Lung (tissue), 13 donors: ENCODE data around the gene ARL2. TPM values are rescaled to one million over a fixed set of nuclear protein-coding genes. Genes with fewer than 3 reads are reported as not detected.

Experiments used
- ATAC-seq: fragments of 200-7000 bp; cut with Tn5 transposase; one replicate; pipeline ENCODE4 v1.9.1; 2020; ENCODE audit warnings: moderate number of reproducible peaks; ENCODE audit not compliant: insufficient read depth, low FRiP score
- DNase-seq, 3 donors: peaks; one replicate each; pipeline ENCODE4 v3.0.0-alpha.2; 2013 to 2017
- H3K27ac ChIP-seq, 2 donors: one replicate each; pipeline ENCODE4 v1.5.1; 2013; ENCODE audit warnings: mild to moderate bottlenecking in 2 of 2, moderate library complexity in 2 of 2, control low read depth in 1 of 2, inconsistent platforms in 1 of 2, low read depth in 1 of 2, low read length in 1 of 2
- H3K27me3 ChIP-seq, 3 donors: one replicate each; pipeline ENCODE4 v1.5.1; 2013; ENCODE audit warnings: low read length in 2 of 3; ENCODE audit not compliant: control insufficient read depth in 3 of 3, insufficient read depth in 3 of 3
- H3K36me3 ChIP-seq, 4 donors: one replicate each; pipeline ENCODE4 v1.5.1; 2013; ENCODE audit warnings: low read length in 4 of 4, mild to moderate bottlenecking in 1 of 4, moderate library complexity in 1 of 4; ENCODE audit not compliant: control insufficient read depth in 4 of 4, insufficient read depth in 4 of 4
- H3K4me1 ChIP-seq, 5 donors: one replicate each; pipeline ENCODE4 v1.5.1; 2013; ENCODE audit warnings: low read length in 5 of 5, mild to moderate bottlenecking in 2 of 5, moderate library complexity in 1 of 5; ENCODE audit not compliant: control insufficient read depth in 5 of 5, insufficient read depth in 5 of 5
- H3K4me3 ChIP-seq: one replicate; pipeline ENCODE4 v1.5.1; 2013; ENCODE audit warnings: mild to moderate bottlenecking, control low read depth, moderate library complexity
- H3K9ac ChIP-seq, 2 donors: one replicate each; pipeline ENCODE4 v1.5.1; 2013; ENCODE audit warnings: low read length in 2 of 2, control low read depth in 1 of 2; ENCODE audit not compliant: insufficient read depth in 1 of 2
- H3K9me3 ChIP-seq, 4 donors: one replicate each; pipeline ENCODE4 v1.5.1; 2013; ENCODE audit warnings: low read length in 3 of 4, mild to moderate bottlenecking in 1 of 4, moderate library complexity in 1 of 4; ENCODE audit not compliant: control insufficient read depth in 4 of 4, insufficient read depth in 3 of 4
- CTCF ChIP-seq: IDR thresholded peaks from 2 replicates; pipeline ENCODE4 v1.5.1; 2012; ENCODE audit warnings: mild to moderate bottlenecking; ENCODE audit errors: control extremely low read depth, extremely low read depth
- WGBS, 2 donors: extraction: QIAGEN DNeasy Blood & Tissue Kit; methylation state at CpG; one replicate each; pipeline ENCODE4 v1.1.7; 2013; 5-methylcytosine and 5-hydroxymethylcytosine counted together
- polyA plus RNA-seq, 2 donors: library from polyadenylated mRNA; stranded (reverse); fragments of 200-250 nt; gene quantifications; one replicate each; pipeline ENCODE4 v1.2.1, GENCODE V29; 2013
- small RNA-seq: library from RNA; depleted of rRNA; stranded (forward); fragments of <200 nt; gene quantifications from one replicate; pipeline ENCODE3, GENCODE V24; 2014; ENCODE audit warnings: low replicate concordance
- total RNA-seq, 2 donors: library from RNA; depleted of rRNA in 1 of 2; stranded (reverse); fragments of >200 nt in 1 of 2; gene quantifications; one replicate each; pipeline ENCODE4 v1.2.1, GENCODE V29; 2014 to 2021
- donor health status: control.
- donor health status: control.
- donor health status: Bipolar disorder and iron deficiency.
- donor health status: healthy.
- donor health status: DM: yes; HTN: yes; CAD: no.

The ARL2 gene
- total and polyA plus RNA-seq, 4 donors, result 37.4 to 127 (median 94.0) TPM

DNA sequence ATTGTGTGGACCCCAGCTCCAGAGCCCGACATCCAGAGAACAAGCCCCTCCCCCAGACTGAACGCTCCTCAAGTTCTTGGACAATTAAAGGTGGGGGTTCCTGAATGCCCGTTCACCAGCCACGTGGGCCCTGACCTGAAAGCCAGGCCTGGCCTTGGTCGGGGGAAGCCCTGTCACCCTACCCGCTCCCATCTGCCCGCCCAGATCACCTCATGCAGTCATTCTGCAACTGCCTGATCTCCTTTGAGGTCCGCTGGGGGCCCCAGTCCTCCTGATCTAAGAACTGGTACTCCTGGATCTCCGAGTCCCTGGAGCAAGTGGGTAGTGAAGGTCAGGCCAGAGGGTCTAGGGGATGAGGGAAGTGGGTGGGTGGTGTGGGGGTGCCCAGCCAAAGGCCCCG is 53.5 kb downstream of the ARL2 start:
- no peaks in the 10 kb centered on the region for H3K4me1 ChIP-seq
- no peaks in the 10 kb centered on the region for H3K36me3 ChIP-seq
- DNase-seq, result no peak
- peak overlapping the region in 1 of 2 donors; percentile 19 for H3K9ac ChIP-seq
- no peaks in the 10 kb centered on the region for H3K27me3 ChIP-seq
- TF ChIP-seq CTCF, result no peak
- no peaks in the 10 kb centered on the region for H3K9me3 ChIP-seq
- no peak for ATAC-seq
- H3K4me3 ChIP-seq, result no peak overlapping the region
- 84 to 86% methylated on average over 10 of the region's 10 CpGs for WGBS, 2 donors
- H3K27ac ChIP-seq, result no peak overlapping the region

GRCh38 chr11:65069217-65069616 is 55.3 kb downstream of the ARL2 start:
- Histone ChIP-seq H3K9me3 (no peaks in the 10 kb centered on the region), H3K9ac (no peak overlapping the region), H3K27me3 (no peaks in the 10 kb centered on the region), H3K36me3 (no peaks in the 10 kb centered on the region), H3K4me1 (no peaks in the 10 kb centered on the region), H3K4me3 (no peak overlapping the region), H3K27ac (no peak overlapping the region)
- ATAC-seq, result no peak
- no peak for TF ChIP-seq CTCF
- DNase-seq, result no peak
- WGBS, 2 donors, result 29 to 49% methylated on average over 9 of the region's 9 CpGs

Small RNAs within 50 kb of the gene (small RNA-seq; reads per million reads assigned to genes)
- gene MIR6879 (not detected), gene SNX15 (not detected)

Other genes with a start within 250 kb of the ARL2 start
- gene SF1, start 235.6 kb upstream of the ARL2 start, total RNA-seq, result 100 to 1,000 TPM; 196 to 213 TPM
- 10 to 100 TPM; 76.2 to 97.8 TPM for gene SF1, start 235.6 kb upstream of the ARL2 start, polyA plus RNA-seq
- gene MAP4K2, start 210.9 kb upstream of the ARL2 start, total RNA-seq, result 10 to 100 TPM; 23.3 to 41.8 TPM
- gene MAP4K2, start 210.9 kb upstream of the ARL2 start, polyA plus RNA-seq, result 10 to 100 TPM; 15.0 to 24.3 TPM
- gene MEN1, start 203.6 kb upstream of the ARL2 start, total RNA-seq, result 10 to 100 TPM; 18.8 to 24.9 TPM
- gene MEN1, start 203.6 kb upstream of the ARL2 start, polyA plus RNA-seq, result 10 to 100 TPM; 15.0 to 18.5 TPM
- 10 to 100 TPM; 11.2 to 23.5 TPM for gene CDC42BPG, start 169.5 kb upstream of the ARL2 start, total RNA-seq
- 1 to 10 TPM; 7.1 to 10.0 TPM for gene CDC42BPG, start 169.5 kb upstream of the ARL2 start, polyA plus RNA-seq
- 100 to 1,000 TPM in 1 of 2 donors, 10 to 100 TPM in 1; 71.2 to 139 TPM for gene EHD1, start 135.5 kb upstream of the ARL2 start, total RNA-seq
- gene EHD1, start 135.5 kb upstream of the ARL2 start, polyA plus RNA-seq, result 100 to 1,000 TPM in 1 of 2 donors, 10 to 100 TPM in 1; 42.1 to 144 TPM
- gene ATG2A, start 97.0 kb upstream of the ARL2 start, total RNA-seq, result 10 to 100 TPM; 17.4 to 32.5 TPM
- 10 to 100 TPM; 19.1 to 22.9 TPM for gene ATG2A, start 97.0 kb upstream of the ARL2 start, polyA plus RNA-seq
- 10 to 100 TPM in 1 of 2 donors, 1 to 10 TPM in 1; 9.8 to 27.8 TPM for gene PPP2R5B, start 89.5 kb upstream of the ARL2 start, total RNA-seq
- gene PPP2R5B, start 89.5 kb upstream of the ARL2 start, polyA plus RNA-seq, result 10 to 100 TPM; 14.4 to 20.2 TPM
- gene GPHA2, start 78.3 kb upstream of the ARL2 start, total RNA-seq, result not detected
- under 1 TPM in 1 of 2 donors, not detected in 1; 0.19 TPM for gene GPHA2, start 78.3 kb upstream of the ARL2 start, polyA plus RNA-seq
- under 1 TPM in 1 of 2 donors, not detected in 1; 0.55 TPM for gene MAJIN, start 42.1 kb upstream of the ARL2 start, total RNA-seq
- under 1 TPM; 0.24 to 0.39 TPM for gene MAJIN, start 42.1 kb upstream of the ARL2 start, polyA plus RNA-seq
- 1 to 10 TPM; 2.9 to 6.3 TPM for gene BATF2, start 17.2 kb upstream of the ARL2 start, total RNA-seq
- gene BATF2, start 17.2 kb upstream of the ARL2 start, polyA plus RNA-seq, result 1 to 10 TPM; 3.7 to 7.4 TPM
- gene SNX15, start 13.3 kb downstream of the ARL2 start, total RNA-seq, result 10 to 100 TPM; 16.2 to 28.4 TPM
- gene SNX15, start 13.3 kb downstream of the ARL2 start, polyA plus RNA-seq, result 10 to 100 TPM; 18.4 to 19.4 TPM
- gene SAC3D1, start 27.1 kb downstream of the ARL2 start, total RNA-seq, result 10 to 100 TPM in 1 of 2 donors, 1 to 10 TPM in 1; 5.1 to 17.6 TPM
- gene SAC3D1, start 27.1 kb downstream of the ARL2 start, polyA plus RNA-seq, result 10 to 100 TPM; 12.7 to 15.9 TPM
- 10 to 100 TPM; 12.4 to 22.0 TPM for gene NAALADL1, start 44.4 kb downstream of the ARL2 start, total RNA-seq
- 10 to 100 TPM in 1 of 2 donors, 1 to 10 TPM in 1; 7.4 to 14.0 TPM for gene NAALADL1, start 44.4 kb downstream of the ARL2 start, polyA plus RNA-seq
- gene CDCA5, start 69.9 kb downstream of the ARL2 start, total RNA-seq, result 1 to 10 TPM; 2.2 to 2.7 TPM
- gene CDCA5, start 69.9 kb downstream of the ARL2 start, polyA plus RNA-seq, result 1 to 10 TPM; 1.8 to 2.1 TPM
- gene ZFPL1, start 70.1 kb downstream of the ARL2 start, total RNA-seq, result 10 to 100 TPM; 34.5 to 35.4 TPM
- 10 to 100 TPM; 35.1 to 45.8 TPM for gene ZFPL1, start 70.1 kb downstream of the ARL2 start, polyA plus RNA-seq
- 100 to 1,000 TPM; 128 to 164 TPM for gene VPS51, start 82.1 kb downstream of the ARL2 start, total RNA-seq
- 100 to 1,000 TPM in 1 of 2 donors, 10 to 100 TPM in 1; 69.6 to 120 TPM for gene VPS51, start 82.1 kb downstream of the ARL2 start, polyA plus RNA-seq
- 10 to 100 TPM; 41.0 to 68.4 TPM for gene TM7SF2, start 97.7 kb downstream of the ARL2 start, total RNA-seq
- 10 to 100 TPM; 30.3 to 82.7 TPM for gene TM7SF2, start 97.7 kb downstream of the ARL2 start, polyA plus RNA-seq
- 10 to 100 TPM in 1 of 2 donors, 1 to 10 TPM in 1; 6.3 to 19.6 TPM for gene ZNHIT2, start 103.5 kb downstream of the ARL2 start, total RNA-seq
- gene ZNHIT2, start 103.5 kb downstream of the ARL2 start, polyA plus RNA-seq, result 10 to 100 TPM; 19.3 to 23.7 TPM
- 100 to 1,000 TPM; 334 to 904 TPM for gene FAU, start 108.0 kb downstream of the ARL2 start, total RNA-seq
- 1,000 to 10,000 TPM; 1,051 to 1,580 TPM for gene FAU, start 108.0 kb downstream of the ARL2 start, polyA plus RNA-seq
- 10 to 100 TPM; 35.6 to 44.3 TPM for gene MRPL49, start 108.2 kb downstream of the ARL2 start, total RNA-seq
- gene MRPL49, start 108.2 kb downstream of the ARL2 start, polyA plus RNA-seq, result 10 to 100 TPM; 26.3 to 57.2 TPM
- gene SYVN1, start 120.4 kb downstream of the ARL2 start, total RNA-seq, result 10 to 100 TPM; 38.8 to 80.7 TPM
- 10 to 100 TPM; 31.6 to 36.5 TPM for gene SYVN1, start 120.4 kb downstream of the ARL2 start, polyA plus RNA-seq
- not detected for gene SPDYC, start 156.1 kb downstream of the ARL2 start, total RNA-seq
- not detected for gene SPDYC, start 156.1 kb downstream of the ARL2 start, polyA plus RNA-seq
- 100 to 1,000 TPM; 106 to 265 TPM for gene CAPN1, start 167.8 kb downstream of the ARL2 start, total RNA-seq
- 100 to 1,000 TPM; 128 to 144 TPM for gene CAPN1, start 167.8 kb downstream of the ARL2 start, polyA plus RNA-seq
- 10 to 100 TPM in 1 of 2 donors, 1 to 10 TPM in 1; 9.7 to 14.2 TPM for gene POLA2, start 247.8 kb downstream of the ARL2 start, total RNA-seq
- gene POLA2, start 247.8 kb downstream of the ARL2 start, polyA plus RNA-seq, result 1 to 10 TPM; 4.5 to 9.2 TPM